Adrenal gland (tissue), 12 donors: Measurements from ENCODE around the gene FUT7. TPM values are rescaled to one million over a fixed set of nuclear protein-coding genes. Genes with fewer than 3 reads are reported as not detected.

ENCODE experiments used
- DNase-seq, 7 donors: peaks; one replicate each; pipeline ENCODE4 v3.0.0-alpha.2; 2019 to 2020
- H3K27ac ChIP-seq, 5 donors: fragments of 200-600 bp; sonication (generic) in 4 of 5; 1 replicate in 3 of 5; 2 replicates in 2 of 5; pipeline versions ENCODE4 v1.5.1 to v1.8.0; 2016 to 2020; ENCODE audit warnings: mild to moderate bottlenecking in 1 of 5
- H3K27me3 ChIP-seq: fragments of 200-600 bp; 2 replicates; pipeline ENCODE4 v1.8.0; 2021
- H3K36me3 ChIP-seq, 2 donors: fragments of 200-600 bp; replicated peaks in 1 of 2; 1 replicate in 1 of 2; 2 replicates in 1 of 2; pipeline versions ENCODE4 v1.5.1 to v1.8.0; 2018 to 2022
- H3K4me1 ChIP-seq, 2 donors: fragments of 200-600 bp; replicated peaks in 1 of 2; 1 replicate in 1 of 2; 2 replicates in 1 of 2; pipeline versions ENCODE4 v1.5.1 to v1.8.0; 2018 to 2021
- H3K4me3 ChIP-seq, 4 donors: fragments of 200-600 bp; sonication (generic) in 3 of 4; one replicate each; pipeline ENCODE4 v1.5.1; 2016 to 2018
- H3K9me3 ChIP-seq, 3 donors: fragments of 200-600 bp; sonication (generic) in 1 of 3; replicated peaks in 1 of 3; 1 replicate in 2 of 3; 2 replicates in 1 of 3; pipeline versions ENCODE4 v1.5.1 to v1.8.0; 2016 to 2021
- CTCF ChIP-seq, 6 experiments: fragments of 450-650 bp in 4 of 6; fragments of 200-600 bp in 2 of 6; sonication (generic) in 1 of 6; IDR thresholded peaks; 1 replicate in 5 of 6; 2 replicates in 1 of 6; pipeline versions ENCODE4 v1.5.1 to v1.8.0; 2016 to 2021; ENCODE audit warnings: antibody characterized with exemption in 6 of 6, mild to moderate bottlenecking in 2 of 6, moderate library complexity in 1 of 6
- POLR2A ChIP-seq, 2 donors: fragments of 450-650 bp; IDR thresholded peaks; one replicate each; pipeline ENCODE4 v1.6.1; 2017; ENCODE audit warnings: antibody characterized with exemption in 2 of 2, mild to moderate bottlenecking in 2 of 2, moderate library complexity in 1 of 2
- WGBS, 4 donors: extraction: QIAGEN DNeasy Blood & Tissue Kit in 2 of 4; methylation state at CpG; one replicate each; pipeline versions ENCODE4 v1.1.5 to v1.1.7; 2013 to 2017; 5-methylcytosine and 5-hydroxymethylcytosine counted together
- intact Hi-C, 2 donors: fragments of 100-400 bp; cut with DNase I; formaldehyde crosslinking; loops; one replicate each; pipeline versions ENCODE4 v1.14.1 to v1.15.0; 2022 to 2023
- polyA plus RNA-seq, 3 donors: library from polyadenylated mRNA; stranded (reverse); fragments of 200-250 nt in 2 of 3; fragments of 350-450 nt in 1 of 3; fragmentation: Illumina TruSeq in 1 of 3; extraction: RNeasy Lipid Tissue Mini Kit (QIAGEN cat#74804) in 1 of 3; gene quantifications; one replicate each; pipeline ENCODE4 v1.2.3, GENCODE V29; 2013 to 2014
- total RNA-seq, 9 donors: library from RNA; depleted of rRNA in 4 of 9; stranded (reverse); fragments of >200 nt in 4 of 9; fragments of 120-200 nt in 1 of 9; fragmentation: NEBNext Ultra II Directional in 1 of 9; extraction: Animal tissue kit (Norgen Biotek cat#: 25700) in 1 of 9; gene quantifications; one replicate each; pipeline versions ENCODE4 v1.1.0 to v1.2.4, GENCODE V29; 2013 to 2023
- donor health status: healthy with polysubstance abuse.
- donor health status: Bipolar disorder and iron deficiency.
- donor health status: DM: yes; HTN: yes; CAD: no.
- donor health status: DM: no; HTN: no; CAD: no.
- donor health status: DM: no; HTN: no; CAD: no.
- donor health status: DM: yes; HTN: yes; CAD: no.

Gene FUT7
- total and polyA plus RNA-seq, 12 donors, result 0.11 to 0.69 (median 0.17) TPM; not detected in 5

DNA sequence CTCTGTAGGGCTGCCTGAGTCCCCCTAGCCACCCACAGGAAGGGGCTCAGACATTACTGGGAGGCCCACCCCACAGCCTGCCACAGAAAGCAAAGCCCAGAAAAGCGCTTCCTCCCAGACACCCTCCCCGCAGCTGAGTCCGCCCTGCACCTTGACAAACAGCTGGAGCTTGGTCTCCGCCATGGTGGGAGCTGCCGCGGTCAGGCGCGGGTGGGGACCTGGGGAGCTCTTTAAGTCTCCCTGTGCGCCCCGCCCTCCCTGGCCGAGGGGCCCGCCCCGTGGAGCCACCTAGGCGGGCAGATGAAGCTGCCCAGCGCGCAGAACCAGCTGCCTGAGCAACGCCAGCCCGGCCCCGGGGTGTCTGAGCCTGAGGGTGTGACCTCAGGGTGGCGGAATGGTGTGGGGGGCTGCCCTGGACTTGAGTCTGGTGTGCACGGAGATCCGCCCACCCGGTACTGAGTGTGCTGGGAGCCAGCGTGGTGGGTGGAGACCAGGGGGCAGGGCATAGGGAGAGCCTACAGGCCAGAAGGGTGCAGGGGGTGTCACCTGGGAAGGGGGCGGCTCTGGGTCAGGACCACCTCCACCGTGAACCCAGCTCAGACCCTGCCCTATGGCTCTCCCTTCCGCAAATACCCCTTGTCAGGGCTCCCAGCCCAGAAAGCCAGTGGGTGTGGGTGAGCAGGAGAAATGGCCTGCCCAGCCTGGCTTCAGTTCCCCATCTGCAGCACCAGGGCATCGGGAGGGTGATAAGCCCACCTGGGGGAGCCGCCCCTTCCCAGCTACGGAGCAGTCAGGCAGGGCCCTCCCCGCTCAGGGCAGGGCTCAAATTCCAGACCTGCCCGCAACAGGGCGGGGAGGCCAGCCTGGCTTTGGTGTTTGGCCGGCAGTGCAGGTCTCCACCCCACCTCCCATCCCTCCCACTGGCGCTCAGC, 35.3 kb downstream of the FUT7 start, which contains the start of gene CLIC3:
CLIC3 (minus strand) TSS at position 208 of the 932 bp plus-strand sequence; CDS start at position 183, 25 bp downstream.
- no peaks in the 10 kb centered on the region for H3K9me3 ChIP-seq
- intact Hi-C loops, result no loop called here
- H3K27me3 ChIP-seq, result no peaks in the 10 kb centered on the region
- H3K36me3 ChIP-seq, result no peaks in the 10 kb centered on the region
- peaks cover 13 to 19% of the 10 kb centered on the region in 2 donors for H3K4me1 ChIP-seq
- DNase-seq, result no peak
- TF ChIP-seq CTCF (IDR thresholded peaks at IDR 0.05) (no peak), POLR2A (IDR thresholded peaks at IDR 0.05) (no peak)
- 36 to 60% (median 38%) methylated on average over 8 to 35 of the region's 35 CpGs for WGBS, 4 donors
- no peak within 1 kb of the TSS for H3K4me3 ChIP-seq
- peak within 1 kb of the TSS in 2 of 5 donors; percentile 21 to 58 for H3K27ac ChIP-seq

DNA sequence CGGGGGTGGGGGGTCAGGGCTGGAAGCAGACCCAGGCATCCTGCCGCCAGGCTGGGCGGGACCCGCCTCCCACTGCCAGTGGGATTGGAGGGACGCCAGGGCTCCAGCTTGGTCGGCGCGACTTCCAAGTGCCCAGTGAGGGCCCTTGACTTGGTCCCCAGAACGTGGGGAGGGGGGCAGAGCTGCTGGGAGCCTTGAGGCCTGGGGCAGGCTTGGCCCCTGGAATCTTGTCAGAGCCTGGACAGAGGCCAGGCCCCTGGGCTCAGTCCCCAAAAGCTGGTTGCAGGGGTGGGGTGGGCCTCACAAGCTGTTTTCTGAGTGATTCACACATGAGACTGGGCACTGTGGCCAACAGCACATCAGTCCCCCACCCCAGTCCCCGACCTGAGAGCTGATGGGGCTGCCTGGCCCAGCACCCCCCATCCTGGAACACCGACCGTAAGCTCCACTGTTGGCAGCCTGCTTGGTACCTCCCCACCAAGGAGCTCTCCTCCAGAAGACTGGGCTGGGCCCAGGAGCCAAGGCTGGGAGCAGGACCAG, 36.0 kb downstream of the FUT7 start:
- Histone ChIP-seq H3K36me3 (no peaks in the 10 kb centered on the region), H3K27ac (no peak overlapping the region), H3K4me3 (no peak overlapping the region), H3K4me1 (peaks cover 13 to 22% of the 10 kb centered on the region in 2 donors), H3K27me3 (no peaks in the 10 kb centered on the region), H3K9me3 (no peaks in the 10 kb centered on the region)
- intact Hi-C loops, result no loop called here
- peak in 2 of 7 donors; percentile 39 to 40 for DNase-seq
- no peak for TF ChIP-seq POLR2A (IDR thresholded peaks at IDR 0.05)
- no peak for TF ChIP-seq CTCF (IDR thresholded peaks at IDR 0.05)
- WGBS, 4 donors, result 8 to 25% (median 21%) methylated on average over 3 to 12 of the region's 12 CpGs

DNA sequence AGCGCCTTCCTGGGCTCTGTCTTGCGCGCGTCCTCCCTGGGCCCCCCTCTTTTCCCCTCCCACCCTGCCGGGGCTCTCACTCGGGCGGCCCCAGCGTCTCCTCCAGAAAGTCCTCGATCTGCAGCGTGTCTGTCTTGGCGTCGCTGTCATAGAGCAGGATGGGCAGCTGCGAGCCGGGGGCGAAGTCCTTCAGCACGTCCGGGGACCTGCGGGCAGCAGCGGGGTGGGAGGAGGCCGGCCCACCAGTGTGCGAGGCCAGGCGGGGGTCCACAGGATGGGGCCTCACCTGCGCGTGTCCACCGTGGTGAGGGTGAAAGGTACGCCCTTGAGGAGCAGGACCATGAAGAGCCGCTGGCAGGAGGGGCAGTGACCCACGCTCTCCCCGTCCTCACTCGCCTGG, 36.5 kb downstream of the FUT7 start:
- Histone ChIP-seq H3K4me1 (peaks cover 13 to 22% of the 10 kb centered on the region in 2 donors), H3K9me3 (no peaks in the 10 kb centered on the region), H3K36me3 (no peaks in the 10 kb centered on the region), H3K27me3 (no peaks in the 10 kb centered on the region), H3K4me3 (no peak overlapping the region), H3K27ac (no peak overlapping the region)
- TF ChIP-seq CTCF (IDR thresholded peaks at IDR 0.05) (no peak), POLR2A (IDR thresholded peaks at IDR 0.05) (no peak)
- intact Hi-C loops, result no loop called here
- WGBS, 4 donors, result 25 to 41% (median 39%) methylated on average over 2 to 30 of the region's 30 CpGs; no CpG with 5 or more reads in 1 of the 4 donors
- no peak for DNase-seq

DNA sequence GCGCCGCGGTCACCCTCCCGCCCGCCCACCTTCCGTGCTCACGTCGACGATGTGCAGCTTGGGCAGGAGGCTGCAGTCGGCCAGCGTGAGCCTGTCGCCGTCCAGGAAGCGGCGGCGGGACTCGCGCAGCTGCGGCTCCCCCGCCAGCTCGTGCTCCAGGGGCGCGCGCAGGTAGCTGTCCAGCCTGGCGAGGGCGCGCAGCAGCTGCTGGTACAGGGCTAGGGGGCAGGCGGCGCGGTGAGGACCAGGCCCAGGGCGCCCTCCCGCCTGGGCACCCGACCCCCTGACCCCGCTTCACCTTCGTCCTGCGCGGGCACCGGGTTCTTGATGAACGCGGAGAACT, 37.0 kb downstream of the FUT7 start:
- Histone ChIP-seq H3K9me3 (no peaks in the 10 kb centered on the region), H3K27ac (no peak overlapping the region), H3K4me1 (peaks cover 13 to 22% of the 10 kb centered on the region in 2 donors), H3K4me3 (no peak overlapping the region), H3K36me3 (no peaks in the 10 kb centered on the region), H3K27me3 (no peaks in the 10 kb centered on the region)
- intact Hi-C loops, result no loop called here
- DNase-seq, result no peak
- TF ChIP-seq POLR2A (IDR thresholded peaks at IDR 0.05) (no peak), CTCF (IDR thresholded peaks at IDR 0.05) (no peak)
- 64 to 80% (median 68%) methylated on average over 5 to 40 of the region's 40 CpGs for WGBS, 4 donors
